ENCODE results near the gene NFIX. TPM values are rescaled to one million over a fixed set of nuclear protein-coding genes. Genes with fewer than 3 reads are reported as not detected.

Gene NFIX
- total and polyA plus RNA-seq, 9 of the 15 experiments (the other 6 are each of a cell fraction or from before 2014, with no cell fraction given), result 0.28 to 26.8 (median 5.4) TPM

DNA sequence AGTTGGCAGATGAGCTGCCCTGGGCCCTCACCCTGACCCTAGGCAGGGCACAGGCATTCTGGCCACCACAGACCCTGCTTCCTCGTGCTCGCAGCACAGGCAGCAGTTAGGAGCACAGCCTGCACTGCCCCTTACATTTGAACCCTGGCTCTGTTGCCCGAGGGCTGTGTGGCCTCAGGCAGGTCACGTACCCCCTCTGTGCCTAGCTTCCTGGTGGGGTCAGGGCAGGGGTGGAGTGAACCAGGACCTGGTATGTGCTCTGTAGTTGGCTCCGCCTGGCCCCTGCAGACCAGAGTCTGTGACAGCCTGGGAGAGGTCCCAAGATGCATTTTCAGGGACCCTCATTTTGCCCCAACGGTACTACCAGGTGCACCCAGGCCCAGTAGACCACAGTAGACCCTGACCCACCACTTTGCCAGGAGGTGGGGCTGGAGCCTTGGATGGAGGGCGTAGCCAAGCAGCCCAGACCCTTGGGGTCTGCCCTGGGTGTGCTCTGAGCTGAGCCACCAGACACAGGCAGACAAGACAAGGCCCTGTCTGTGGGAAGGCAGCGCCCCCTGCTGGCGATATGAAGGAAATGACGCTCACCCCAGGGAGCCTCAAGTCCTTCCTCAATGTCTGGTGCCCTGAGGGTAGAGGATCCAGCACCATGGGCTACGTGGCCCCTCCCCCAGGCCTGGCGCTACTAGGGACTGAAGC, 98.3 kb downstream of the NFIX start (continued):
- TF ChIP-seq DNMT1 (IDR thresholded peaks at IDR 0.05) (no peak), HSF4 (CRISPR knock-in tag; IDR thresholded peaks at IDR 0.05; ENCODE audit: borderline replicate concordance) (no peak), ZBTB1 (CRISPR knock-in tag; IDR thresholded peaks at IDR 0.05; ENCODE audit: borderline replicate concordance, low read depth) (no peak), SUPT5H (IDR thresholded peaks at IDR 0.05) (no peak), PCBP1 (IDR thresholded peaks at IDR 0.05; ENCODE audit: low read depth, low read length, poor library complexity, severe bottlenecking) (no peak), MTA3 (IDR thresholded peaks at IDR 0.05; ENCODE audit: borderline replicate concordance) (peak; percentile 21; the same call in 1 of the 2 replicates), SNRNP70 (optimal IDR thresholded peaks at IDR 0.05; ENCODE audit: low read depth, low read length) (no peak), GABPB1 (CRISPR knock-in tag; IDR thresholded peaks at IDR 0.05) (peak; percentile 37; the same call in 1 of the 2 replicates), NFE2L1 (tag; IDR thresholded peaks at IDR 0.05; ENCODE audit: borderline replicate concordance, low read depth) (no peak), CREBBP (IDR thresholded peaks at IDR 0.05; ENCODE audit: low read depth, low read length) (no peak), JUN (IDR thresholded peaks at IDR 0.05; ENCODE audit: borderline replicate concordance, low read depth, low read length) (no peak), JUN (CRISPR knock-in tag; IDR thresholded peaks at IDR 0.05; ENCODE audit: borderline replicate concordance) (no peak), ID3 (CRISPR knock-in tag; IDR thresholded peaks at IDR 0.05) (no peak), ID3 (tag; IDR thresholded peaks at IDR 0.05) (no peak), DACH1 (IDR thresholded peaks at IDR 0.05; ENCODE audit: partially characterized antibody) (no peak), ZNF232 (CRISPR knock-in tag; IDR thresholded peaks at IDR 0.05) (no peak), RFX5 (IDR thresholded peaks at IDR 0.05; ENCODE audit: low read depth, low read length) (no peak), FOXM1 (IDR thresholded peaks at IDR 0.05; ENCODE audit: low read depth) (no peak), FOXM1 (CRISPR knock-in tag; IDR thresholded peaks at IDR 0.05; ENCODE audit: low read depth) (no peak), FOXP1 (CRISPR knock-in tag; IDR thresholded peaks at IDR 0.05) (peak; percentile 46; the same call in 1 of the 2 replicates), ZNF740 (CRISPR knock-in tag; IDR thresholded peaks at IDR 0.05) (no peak), ZNF740 (tag; IDR thresholded peaks at IDR 0.05) (no peak), ELK1 (CRISPR knock-in tag; IDR thresholded peaks at IDR 0.05) (no peak), ZNF79 (CRISPR knock-in tag; IDR thresholded peaks at IDR 0.05; ENCODE audit: low read depth) (no peak), ZKSCAN1 (IDR thresholded peaks at IDR 0.05; ENCODE audit: low read depth, low read length) (no peak), TCF7L2 (IDR thresholded peaks at IDR 0.05; ENCODE audit: low read depth, low read length) (no peak)
- TF ChIP-seq, protein P1, sequence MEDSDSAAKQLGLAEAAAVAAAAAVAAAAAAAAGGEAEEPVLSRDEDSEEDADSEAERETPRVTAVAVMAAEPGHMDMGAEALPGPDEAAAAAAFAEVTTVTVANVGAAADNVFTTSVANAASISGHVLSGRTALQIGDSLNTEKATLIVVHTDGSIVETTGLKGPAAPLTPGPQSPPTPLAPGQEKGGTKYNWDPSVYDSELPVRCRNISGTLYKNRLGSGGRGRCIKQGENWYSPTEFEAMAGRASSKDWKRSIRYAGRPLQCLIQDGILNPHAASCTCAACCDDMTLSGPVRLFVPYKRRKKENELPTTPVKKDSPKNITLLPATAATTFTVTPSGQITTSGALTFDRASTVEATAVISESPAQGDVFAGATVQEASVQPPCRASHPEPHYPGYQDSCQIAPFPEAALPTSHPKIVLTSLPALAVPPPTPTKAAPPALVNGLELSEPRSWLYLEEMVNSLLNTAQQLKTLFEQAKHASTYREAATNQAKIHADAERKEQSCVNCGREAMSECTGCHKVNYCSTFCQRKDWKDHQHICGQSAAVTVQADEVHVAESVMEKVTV (CRISPR knock-in tag; IDR thresholded peaks at IDR 0.05), result peak; percentile 89
